Vagina (tissue), 2 donors: ENCODE measurements around the gene DYNC2I2. TPM values are rescaled to one million over a fixed set of nuclear protein-coding genes. Genes with fewer than 3 reads are reported as not detected.
"Not testable (repeated sequence)": the region's sequence is repeated elsewhere in the genome, so short reads cannot be mapped to it uniquely, and the experiment has no call there.

Experiments
- DNase-seq, 2 donors: peaks; one replicate each; pipeline ENCODE4 v3.0.0-alpha.2; 2017; ENCODE audit errors: extremely low spot score in 2 of 2
- H3K27ac ChIP-seq: fragments of 200-600 bp; sonication (generic); one replicate; pipeline ENCODE4 v1.5.1; 2019
- H3K27me3 ChIP-seq: fragments of 200-600 bp; sonication (generic); one replicate; pipeline ENCODE4 v1.5.1; 2019
- H3K36me3 ChIP-seq, 2 donors: fragments of 200-600 bp; sonication (generic); one replicate each; pipeline ENCODE4 v1.5.1; 2017 to 2019
- H3K4me1 ChIP-seq: fragments of 200-600 bp; sonication (generic); one replicate; pipeline ENCODE4 v1.5.1; 2019
- H3K4me3 ChIP-seq, 2 donors: fragments of 200-600 bp; sonication (generic); 1 replicate in 1 of 2; 2 replicates in 1 of 2; pipeline ENCODE4 v1.5.1; 2016 to 2019
- H3K9me3 ChIP-seq: fragments of 200-600 bp; sonication (generic); one replicate; pipeline ENCODE4 v1.5.1; 2019
- CTCF ChIP-seq, 3 experiments: fragments of 450-650 bp in 2 of 3; fragments of 200-600 bp in 1 of 3; sonication (generic) in 1 of 3; IDR thresholded peaks; one replicate each; pipeline ENCODE4 v1.5.1; 2017 to 2019; ENCODE audit warnings: antibody characterized with exemption in 3 of 3, mild to moderate bottlenecking in 2 of 3, moderate library complexity in 2 of 3
- POLR2A ChIP-seq, 2 donors: fragments of 450-650 bp; IDR thresholded peaks; one replicate each; pipeline ENCODE4 v1.6.1; 2017; ENCODE audit warnings: antibody characterized with exemption in 2 of 2, mild to moderate bottlenecking in 2 of 2, moderate library complexity in 2 of 2
- POLR2AphosphoS5 ChIP-seq, 2 donors: sonication (generic); formaldehyde crosslinking; IDR thresholded peaks; one replicate each; pipeline ENCODE4 v1.9.0; 2017; ENCODE audit warnings: antibody characterized with exemption in 2 of 2, mild to moderate bottlenecking in 2 of 2, low read depth in 1 of 2; ENCODE audit not compliant: insufficient read depth in 1 of 2
- intact Hi-C: fragments of 100-400 bp; cut with DNase I; formaldehyde crosslinking; loops from one replicate; pipeline ENCODE4 v1.15.1; 2023
- total RNA-seq: library from RNA; depleted of rRNA; stranded (reverse); fragments of >200 nt; gene quantifications from one replicate; pipeline ENCODE4 v1.2.3, GENCODE V29; 2016

The DYNC2I2 gene
- total RNA-seq, 1 donor from 2014 or later, result 46.9 TPM

- Histone ChIP-seq H3K27me3 (no peaks in the 10 kb centered on the region), H3K36me3 (peaks cover 4 to 93% of the 10 kb centered on the region in 2 donors), H3K9me3 (no peaks in the 10 kb centered on the region), H3K4me3 (no peak overlapping the region), H3K4me1 (no peaks in the 10 kb centered on the region), H3K27ac (no peak overlapping the region)
- TF ChIP-seq CTCF (IDR thresholded peaks at IDR 0.05), result no peak
- TF ChIP-seq POLR2AphosphoS5 (IDR thresholded peaks at IDR 0.05; ENCODE audit: insufficient read depth in 1 of 2, low read depth in 1 of 2), result no peak
- TF ChIP-seq POLR2A (IDR thresholded peaks at IDR 0.05), result no peak
- intact Hi-C loops, result no loop called here
- DNase-seq, result no peak
Measured at GRCh38 chr9:128593856-128594255, 62.8 kb downstream of the DYNC2I2 start.

GRCh38 chr9:128593039-128593438, 63.6 kb downstream of the DYNC2I2 start:
- no peak for DNase-seq
- no peak overlapping the region for H3K4me3 ChIP-seq
- H3K27me3 ChIP-seq, result no peaks in the 10 kb centered on the region
- H3K9me3 ChIP-seq, result no peaks in the 10 kb centered on the region
- peaks cover 4 to 93% of the 10 kb centered on the region in 2 donors for H3K36me3 ChIP-seq
- H3K27ac ChIP-seq, result no peak overlapping the region
- intact Hi-C loops, result no loop called here
- H3K4me1 ChIP-seq, result no peaks in the 10 kb centered on the region
- TF ChIP-seq POLR2A (IDR thresholded peaks at IDR 0.05), result no peak
- no peak for TF ChIP-seq POLR2AphosphoS5 (IDR thresholded peaks at IDR 0.05; ENCODE audit: insufficient read depth in 1 of 2, low read depth in 1 of 2)
- no peak for TF ChIP-seq CTCF (IDR thresholded peaks at IDR 0.05)

- Histone ChIP-seq H3K27ac (no peak overlapping the region), H3K36me3 (peaks cover 0 to 97% of the 10 kb centered on the region in 2 donors), H3K4me3 (no peak overlapping the region), H3K27me3 (no peaks in the 10 kb centered on the region), H3K9me3 (no peaks in the 10 kb centered on the region), H3K4me1 (no peaks in the 10 kb centered on the region)
- intact Hi-C loops, result no loop called here
- no peak for DNase-seq
- no peak for TF ChIP-seq CTCF (IDR thresholded peaks at IDR 0.05)
- TF ChIP-seq POLR2A (IDR thresholded peaks at IDR 0.05), result no peak
- no peak for TF ChIP-seq POLR2AphosphoS5 (IDR thresholded peaks at IDR 0.05; ENCODE audit: insufficient read depth in 1 of 2, low read depth in 1 of 2)
Measured at GRCh38 chr9:128588581-128589233, 67.9 kb downstream of the DYNC2I2 start.

GRCh38 chr9:128587453-128587852, 69.2 kb downstream of the DYNC2I2 start:
- Histone ChIP-seq H3K9me3 (no peaks in the 10 kb centered on the region), H3K4me1 (no peaks in the 10 kb centered on the region), H3K36me3 (peaks cover 0 to 97% of the 10 kb centered on the region in 2 donors), H3K4me3 (no peak overlapping the region), H3K27me3 (no peaks in the 10 kb centered on the region), H3K27ac (no peak overlapping the region)
- TF ChIP-seq CTCF (IDR thresholded peaks at IDR 0.05) (no peak), POLR2A (IDR thresholded peaks at IDR 0.05) (no peak), POLR2AphosphoS5 (IDR thresholded peaks at IDR 0.05; ENCODE audit: insufficient read depth in 1 of 2, low read depth in 1 of 2) (no peak)
- intact Hi-C loops, result no loop called here
- DNase-seq, result no peak

GRCh38 chr9:128586934-128587333, 69.7 kb downstream of the DYNC2I2 start:
- H3K27ac ChIP-seq, H3K4me1 ChIP-seq, intact Hi-C loops, H3K27me3 ChIP-seq, H3K4me3 ChIP-seq, H3K9me3 ChIP-seq, DNase-seq: not testable (repeated sequence)
- H3K36me3 ChIP-seq, result peaks cover 0 to 97% of the 10 kb centered on the region in 2 donors

GRCh38 chr9:128585155-128585554, 71.5 kb downstream of the DYNC2I2 start:
- DNase-seq, H3K4me1 ChIP-seq, H3K9me3 ChIP-seq, H3K27me3 ChIP-seq, H3K4me3 ChIP-seq, intact Hi-C loops, H3K27ac ChIP-seq: not testable (repeated sequence)
- H3K36me3 ChIP-seq, result peaks cover 0 to 99% of the 10 kb centered on the region in 2 donors
